ENCODE data around the gene FAM185A.

FAM185A gene

DNA sequence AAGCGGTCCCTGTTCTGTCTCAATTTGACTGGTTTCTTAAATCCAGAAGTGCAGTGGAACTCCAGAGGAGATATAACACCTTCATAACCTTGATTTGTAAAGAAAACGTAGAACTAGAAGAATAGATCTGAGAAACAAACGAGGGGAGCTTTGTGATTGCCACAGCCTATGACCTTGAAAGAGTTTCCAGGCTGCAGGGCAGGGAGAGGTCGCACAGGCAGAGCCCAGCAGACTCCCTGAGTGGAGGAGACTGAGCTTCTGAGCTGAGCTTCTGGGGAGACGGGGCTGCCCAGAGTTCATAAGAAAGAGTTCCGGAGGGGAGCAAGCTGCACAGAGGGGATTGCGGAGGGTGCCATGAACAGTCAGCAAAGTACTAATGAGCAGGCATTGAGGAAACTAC is 57.8 kb downstream of the FAM185A start:
- Histone ChIP-seq H3K36me3 (ENCODE audit: insufficient read depth, low read length) (no peaks in the 10 kb centered on the region), H3K4me1 (ENCODE audit: insufficient read depth, low read length) (no peaks in the 10 kb centered on the region), H3K9me3 (ENCODE audit: insufficient read depth, low read length, severe bottlenecking) (no peaks in the 10 kb centered on the region), H3K4me3 (ENCODE audit: low read depth in 1 of 2, low read length in 2 of 2) (no peak overlapping the region), H3K27me3 (ENCODE audit: insufficient read depth, low read length, poor library complexity) (no peaks in the 10 kb centered on the region), H3K9ac (ENCODE audit: low read depth, low read length) (no peak overlapping the region), H2AFZ (ENCODE audit: low read depth, low read length) (no peak overlapping the region), H3K27ac (ENCODE audit: low read length) (no peak overlapping the region), H3K4me2 (ENCODE audit: insufficient read depth, low read length) (no peak overlapping the region), H3K79me2 (ENCODE audit: insufficient read depth, low read length) (no peaks in the 10 kb centered on the region), H4K20me1 (ENCODE audit: insufficient read depth, low read length) (no peaks in the 10 kb centered on the region)
- DNase-seq (no peak), ATAC-seq (ENCODE audit: insufficient read depth, low read depth) (no peak)
- TF ChIP-seq EZH2 (IDR thresholded peaks at IDR 0.05; ENCODE audit: borderline replicate concordance, low read depth, low read length, severe bottlenecking): no peak
- TF ChIP-seq, protein P1, sequence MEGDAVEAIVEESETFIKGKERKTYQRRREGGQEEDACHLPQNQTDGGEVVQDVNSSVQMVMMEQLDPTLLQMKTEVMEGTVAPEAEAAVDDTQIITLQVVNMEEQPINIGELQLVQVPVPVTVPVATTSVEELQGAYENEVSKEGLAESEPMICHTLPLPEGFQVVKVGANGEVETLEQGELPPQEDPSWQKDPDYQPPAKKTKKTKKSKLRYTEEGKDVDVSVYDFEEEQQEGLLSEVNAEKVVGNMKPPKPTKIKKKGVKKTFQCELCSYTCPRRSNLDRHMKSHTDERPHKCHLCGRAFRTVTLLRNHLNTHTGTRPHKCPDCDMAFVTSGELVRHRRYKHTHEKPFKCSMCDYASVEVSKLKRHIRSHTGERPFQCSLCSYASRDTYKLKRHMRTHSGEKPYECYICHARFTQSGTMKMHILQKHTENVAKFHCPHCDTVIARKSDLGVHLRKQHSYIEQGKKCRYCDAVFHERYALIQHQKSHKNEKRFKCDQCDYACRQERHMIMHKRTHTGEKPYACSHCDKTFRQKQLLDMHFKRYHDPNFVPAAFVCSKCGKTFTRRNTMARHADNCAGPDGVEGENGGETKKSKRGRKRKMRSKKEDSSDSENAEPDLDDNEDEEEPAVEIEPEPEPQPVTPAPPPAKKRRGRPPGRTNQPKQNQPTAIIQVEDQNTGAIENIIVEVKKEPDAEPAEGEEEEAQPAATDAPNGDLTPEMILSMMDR (IDR thresholded peaks at IDR 0.05; ENCODE audit: borderline replicate concordance, extremely low read depth, low read length, poor library complexity, severe bottlenecking): no peak

- no peak overlapping the region for H3K4me2 ChIP-seq (ENCODE audit: insufficient read depth, low read length)
- DNase-seq (no peak), ATAC-seq (ENCODE audit: insufficient read depth, low read depth) (no peak)
- H3K36me3 ChIP-seq (ENCODE audit: insufficient read depth, low read length): no peaks in the 10 kb centered on the region
- H4K20me1 ChIP-seq (ENCODE audit: insufficient read depth, low read length): no peaks in the 10 kb centered on the region
- no peak overlapping the region for H2AFZ ChIP-seq (ENCODE audit: low read depth, low read length)
- no peaks in the 10 kb centered on the region for H3K9me3 ChIP-seq (ENCODE audit: insufficient read depth, low read length, severe bottlenecking)
- H3K79me2 ChIP-seq (ENCODE audit: insufficient read depth, low read length): no peaks in the 10 kb centered on the region
- TF ChIP-seq EZH2 (IDR thresholded peaks at IDR 0.05; ENCODE audit: borderline replicate concordance, low read depth, low read length, severe bottlenecking): no peak
- TF ChIP-seq, protein P1 (IDR thresholded peaks at IDR 0.05; ENCODE audit: borderline replicate concordance, extremely low read depth, low read length, poor library complexity, severe bottlenecking): no peak
- no peak overlapping the region for H3K4me3 ChIP-seq (ENCODE audit: low read depth in 1 of 2, low read length in 2 of 2)
- H3K9ac ChIP-seq (ENCODE audit: low read depth, low read length): no peak overlapping the region
- H3K27ac ChIP-seq (ENCODE audit: low read length): no peak overlapping the region
- no peaks in the 10 kb centered on the region for H3K27me3 ChIP-seq (ENCODE audit: insufficient read depth, low read length, poor library complexity)
- H3K4me1 ChIP-seq (ENCODE audit: insufficient read depth, low read length): no peaks in the 10 kb centered on the region
Observed at GRCh38 chr7:102810916-102811315, 62.1 kb downstream of the FAM185A start.

- H2AFZ ChIP-seq (ENCODE audit: low read depth, low read length): no peak overlapping the region
- ATAC-seq (ENCODE audit: insufficient read depth, low read depth) (no peak), DNase-seq (no peak)
- no peaks in the 10 kb centered on the region for H3K27me3 ChIP-seq (ENCODE audit: insufficient read depth, low read length, poor library complexity)
- H3K36me3 ChIP-seq (ENCODE audit: insufficient read depth, low read length): no peaks in the 10 kb centered on the region
- no peaks in the 10 kb centered on the region for H3K4me1 ChIP-seq (ENCODE audit: insufficient read depth, low read length)
- H3K27ac ChIP-seq (ENCODE audit: low read length): no peak overlapping the region
- TF ChIP-seq EZH2 (IDR thresholded peaks at IDR 0.05; ENCODE audit: borderline replicate concordance, low read depth, low read length, severe bottlenecking): no peak
- TF ChIP-seq, protein P1 (IDR thresholded peaks at IDR 0.05; ENCODE audit: borderline replicate concordance, extremely low read depth, low read length, poor library complexity, severe bottlenecking): no peak
- no peak overlapping the region for H3K9ac ChIP-seq (ENCODE audit: low read depth, low read length)
- H3K79me2 ChIP-seq (ENCODE audit: insufficient read depth, low read length): no peaks in the 10 kb centered on the region
- H3K4me2 ChIP-seq (ENCODE audit: insufficient read depth, low read length): no peak overlapping the region
- no peaks in the 10 kb centered on the region for H3K9me3 ChIP-seq (ENCODE audit: insufficient read depth, low read length, severe bottlenecking)
- H4K20me1 ChIP-seq (ENCODE audit: insufficient read depth, low read length): no peaks in the 10 kb centered on the region
- H3K4me3 ChIP-seq (ENCODE audit: low read depth in 1 of 2, low read length in 2 of 2): no peak overlapping the region
Observed at GRCh38 chr7:102811942-102812678, 63.3 kb downstream of the FAM185A start.

All from DND-41 (cell line).